ENCODE data around the gene FHOD3.

Gene FHOD3

GRCh38 chr18:36595818-36596215, 298.3 kb downstream of the FHOD3 start:
- no peak overlapping the region for H3K4me3 ChIP-seq (ENCODE audit: low read depth, low read length)
- no peak for TF ChIP-seq CTCF (IDR thresholded peaks at IDR 0.05; ENCODE audit: borderline replicate concordance, insufficient read depth, low read depth, low read length)

- no peak overlapping the region for H3K4me3 ChIP-seq (ENCODE audit: low read depth, low read length)
- no peak for TF ChIP-seq CTCF (IDR thresholded peaks at IDR 0.05; ENCODE audit: borderline replicate concordance, insufficient read depth, low read depth, low read length)
Measured at GRCh38 chr18:36597636-36598035, 300.1 kb downstream of the FHOD3 start.

- TF ChIP-seq CTCF (IDR thresholded peaks at IDR 0.05; ENCODE audit: borderline replicate concordance, insufficient read depth, low read depth, low read length): no peak
- no peak overlapping the region for H3K4me3 ChIP-seq (ENCODE audit: low read depth, low read length)
Measured at GRCh38 chr18:36600548-36600947, 303.0 kb downstream of the FHOD3 start.

- no peak for TF ChIP-seq CTCF (IDR thresholded peaks at IDR 0.05; ENCODE audit: borderline replicate concordance, insufficient read depth, low read depth, low read length)
- H3K4me3 ChIP-seq (ENCODE audit: low read depth, low read length): no peak overlapping the region
Measured at GRCh38 chr18:36601316-36601715, 303.8 kb downstream of the FHOD3 start.

GRCh38 chr18:36602071-36602470, 304.6 kb downstream of the FHOD3 start:
- TF ChIP-seq CTCF (IDR thresholded peaks at IDR 0.05; ENCODE audit: borderline replicate concordance, insufficient read depth, low read depth, low read length): no peak
- H3K4me3 ChIP-seq (ENCODE audit: low read depth, low read length): no peak overlapping the region

- H3K4me3 ChIP-seq (ENCODE audit: low read depth, low read length): no peak overlapping the region
- no peak for TF ChIP-seq CTCF (IDR thresholded peaks at IDR 0.05; ENCODE audit: borderline replicate concordance, insufficient read depth, low read depth, low read length)
Measured at GRCh38 chr18:36602620-36603019, 305.1 kb downstream of the FHOD3 start.

GRCh38 chr18:36608107-36608506, 310.6 kb downstream of the FHOD3 start:
- H3K4me3 ChIP-seq (ENCODE audit: low read depth, low read length): no peak overlapping the region
- no peak for TF ChIP-seq CTCF (IDR thresholded peaks at IDR 0.05; ENCODE audit: borderline replicate concordance, insufficient read depth, low read depth, low read length)

Data from GM12875 (cell line).